HG02870 (cell line): ENCODE results near the gene GFOD1.

Experiments
- ATAC-seq: cut with Tn5 transposase; IDR thresholded peaks from one replicate; pipeline ENCODE4 v1.9.1; 2021; ENCODE audit warnings: mild to moderate bottlenecking, moderate library complexity; ENCODE audit not compliant: unreplicated experiment

GFOD1 gene

GRCh38 chr6:13486679-13487121, 700 bp downstream of the GFOD1 start:
- ATAC-seq = peak; percentile 22

- no peak for ATAC-seq
Measured at GRCh38 chr6:13485923-13486562, 1.4 kb downstream of the GFOD1 start.

GRCh38 chr6:13485303-13485702, 2.1 kb downstream of the GFOD1 start:
- ATAC-seq = no peak

GRCh38 chr6:13484827-13485226, 2.6 kb downstream of the GFOD1 start:
- no peak for ATAC-seq

GRCh38 chr6:13484138-13484708, 3.2 kb downstream of the GFOD1 start:
- no peak for ATAC-seq

GRCh38 chr6:13480631-13481501, 6.5 kb downstream of the GFOD1 start:
- no peak for ATAC-seq

- no peak for ATAC-seq
Measured at GRCh38 chr6:13479971-13480434, 7.4 kb downstream of the GFOD1 start.

- no peak for ATAC-seq
Measured at GRCh38 chr6:13479206-13479800, 8.1 kb downstream of the GFOD1 start.

GRCh38 chr6:13478525-13478966, 8.9 kb downstream of the GFOD1 start:
- peak; percentile 60 for ATAC-seq

GRCh38 chr6:13474787-13475186, 12.6 kb downstream of the GFOD1 start:
- no peak for ATAC-seq

GRCh38 chr6:13474360-13474759, 13.0 kb downstream of the GFOD1 start:
- ATAC-seq = no peak

GRCh38 chr6:13473768-13474165, 13.6 kb downstream of the GFOD1 start:
- no peak for ATAC-seq

GRCh38 chr6:13472976-13473767, 14.2 kb downstream of the GFOD1 start:
- ATAC-seq = no peak

- ATAC-seq = no peak
Measured at GRCh38 chr6:13472099-13472498, 15.3 kb downstream of the GFOD1 start.

- no peak for ATAC-seq
Measured at GRCh38 chr6:13471184-13471583, 16.2 kb downstream of the GFOD1 start.

- no peak for ATAC-seq
Measured at GRCh38 chr6:13470238-13471140, 16.9 kb downstream of the GFOD1 start.

- no peak for ATAC-seq
Measured at GRCh38 chr6:13469693-13470092, 17.7 kb downstream of the GFOD1 start.

GRCh38 chr6:13468839-13469238, 18.6 kb downstream of the GFOD1 start:
- no peak for ATAC-seq

- ATAC-seq = no peak
Measured at GRCh38 chr6:13467216-13467600, 20.2 kb downstream of the GFOD1 start.
